NCI-H2107 treated with DMSO at 0.1 percent for 48 hours (cell line): Measurements from ENCODE around the gene GALNT10.

Experiments
- DNase-seq: peaks from one replicate; lab custom pipeline; 2025; ENCODE audit not compliant: unreplicated experiment; lab: John Stamatoyannopoulos, UW

The GALNT10 gene

DNA sequence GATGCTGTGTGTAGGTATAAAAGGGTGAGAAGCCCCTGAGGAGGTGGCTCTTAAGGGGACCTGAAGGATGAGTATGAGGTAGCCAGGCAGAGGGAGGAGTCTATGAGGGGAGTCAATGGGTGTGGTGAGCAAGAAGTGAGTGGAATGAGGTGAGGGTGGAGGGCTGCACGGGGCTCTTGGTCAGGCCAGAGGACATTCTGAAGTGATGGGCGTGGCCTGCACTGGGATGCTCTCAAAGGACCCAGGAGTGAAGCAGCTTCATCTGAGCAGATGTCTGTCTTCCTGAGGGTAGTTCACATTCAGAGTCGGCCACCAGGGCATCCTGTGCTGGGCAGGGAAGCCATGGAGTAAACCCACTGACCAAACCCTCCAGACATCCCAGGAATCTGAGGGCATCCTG is 210.1 kb downstream of the GALNT10 start:
- DNase-seq, result no peak

DNA sequence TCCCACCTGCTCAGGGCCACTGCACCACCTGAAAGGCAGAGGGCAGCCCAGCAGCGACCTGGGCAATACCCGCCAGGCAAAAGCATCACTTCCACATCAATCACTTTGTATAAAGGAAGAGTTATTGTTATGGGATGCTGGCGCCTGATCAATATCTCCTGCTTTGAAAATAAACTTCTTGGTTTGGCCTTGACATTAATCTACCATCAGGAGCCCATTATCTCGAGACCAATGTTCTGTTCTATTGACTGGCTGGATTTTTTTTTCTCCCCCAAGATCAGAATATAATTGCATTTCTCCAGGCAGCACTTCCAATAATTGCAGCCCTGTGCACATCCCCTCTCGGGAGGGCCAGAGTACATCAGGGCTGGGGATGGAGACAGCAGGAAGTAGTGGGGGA is 210.8 kb downstream of the GALNT10 start:
- DNase-seq, result no peak

DNA sequence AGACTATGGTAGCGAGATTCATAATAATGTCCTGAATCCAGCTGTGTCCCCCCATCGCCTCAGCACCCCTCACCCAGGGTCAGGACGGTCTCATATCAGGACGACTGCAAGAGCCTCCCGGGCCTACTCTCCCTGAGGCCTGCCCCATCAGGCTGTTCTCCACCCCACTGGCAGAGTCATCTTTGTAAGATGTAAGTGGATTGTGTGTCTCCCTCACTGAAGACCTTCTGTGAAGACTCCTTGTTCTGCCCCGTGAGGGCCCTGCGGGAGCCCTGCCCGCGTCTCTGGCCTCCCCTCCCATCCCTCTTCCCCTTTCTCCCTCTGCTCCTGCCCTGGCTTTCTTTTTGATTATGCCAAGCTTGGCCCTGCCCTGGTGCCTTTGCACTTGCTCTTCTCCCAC is 211.4 kb downstream of the GALNT10 start:
- no peak for DNase-seq

DNA sequence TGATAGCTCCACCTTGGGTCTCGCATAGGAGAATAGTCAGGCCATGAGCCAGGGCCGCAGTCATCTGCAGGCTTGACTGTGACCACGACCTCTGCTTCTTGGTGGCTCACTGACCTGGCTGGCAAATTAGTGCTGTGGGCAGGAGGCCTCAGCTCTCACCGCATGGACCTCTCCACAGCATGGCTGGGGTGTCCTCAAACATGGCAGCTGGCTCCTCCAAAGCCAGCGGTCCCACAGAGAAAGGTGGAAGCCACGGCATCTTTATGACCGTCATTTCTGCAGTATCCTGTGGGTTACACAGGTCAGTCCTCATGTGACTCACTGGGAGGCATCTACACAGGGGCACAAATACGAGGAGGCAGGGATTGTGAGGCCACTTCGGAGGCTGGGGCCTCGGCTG is 212.1 kb downstream of the GALNT10 start:
- no peak for DNase-seq

DNA sequence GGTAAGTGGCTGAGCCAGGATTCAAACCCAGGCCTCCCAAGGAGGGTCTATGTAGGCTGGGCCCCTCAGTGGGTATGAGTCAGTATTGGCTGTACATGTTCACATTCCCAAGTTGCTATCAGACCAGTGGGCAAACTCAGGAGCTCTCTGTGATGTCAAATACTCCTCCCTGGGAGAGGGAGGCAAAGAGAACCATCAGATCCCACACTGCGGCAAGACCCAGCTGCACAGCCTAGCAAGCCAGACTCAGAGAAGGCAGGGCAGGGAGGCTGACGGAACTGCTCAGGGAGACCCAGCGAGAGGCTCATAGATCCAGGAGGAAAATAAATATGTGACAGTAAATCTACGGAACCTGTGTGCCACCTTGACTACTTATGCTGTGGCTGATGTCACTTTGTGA is 212.7 kb downstream of the GALNT10 start:
- no peak for DNase-seq

DNA sequence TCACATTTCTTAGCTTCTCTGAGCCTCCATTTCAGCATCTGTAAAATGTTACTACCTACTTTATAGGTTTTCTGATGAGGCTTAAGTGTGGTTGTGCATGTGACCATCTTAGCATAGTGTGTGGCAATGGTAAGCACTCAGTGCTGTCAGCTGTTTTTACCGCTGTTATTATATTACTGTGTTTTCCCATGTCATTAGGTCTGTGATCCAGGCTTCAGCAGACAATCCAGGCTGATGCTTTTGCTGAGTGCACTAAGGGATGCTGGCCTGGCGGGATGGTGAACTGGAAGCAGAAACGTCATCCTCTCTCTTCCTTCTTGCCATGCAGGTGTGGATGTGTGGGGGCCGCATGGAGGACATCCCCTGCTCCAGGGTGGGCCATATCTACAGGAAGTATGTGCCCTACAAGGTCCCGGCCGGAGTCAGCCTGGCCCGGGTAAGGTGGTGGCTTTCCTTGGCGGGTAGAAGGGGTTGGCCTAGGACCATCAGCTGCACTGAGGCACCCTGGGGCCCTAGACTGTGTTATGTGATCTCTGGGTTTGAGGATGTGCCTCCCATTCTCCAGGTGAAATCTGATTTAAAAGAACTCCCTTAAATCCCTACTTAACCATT is 213.3 kb downstream of the GALNT10 start:
- DNase-seq, result no peak

DNA sequence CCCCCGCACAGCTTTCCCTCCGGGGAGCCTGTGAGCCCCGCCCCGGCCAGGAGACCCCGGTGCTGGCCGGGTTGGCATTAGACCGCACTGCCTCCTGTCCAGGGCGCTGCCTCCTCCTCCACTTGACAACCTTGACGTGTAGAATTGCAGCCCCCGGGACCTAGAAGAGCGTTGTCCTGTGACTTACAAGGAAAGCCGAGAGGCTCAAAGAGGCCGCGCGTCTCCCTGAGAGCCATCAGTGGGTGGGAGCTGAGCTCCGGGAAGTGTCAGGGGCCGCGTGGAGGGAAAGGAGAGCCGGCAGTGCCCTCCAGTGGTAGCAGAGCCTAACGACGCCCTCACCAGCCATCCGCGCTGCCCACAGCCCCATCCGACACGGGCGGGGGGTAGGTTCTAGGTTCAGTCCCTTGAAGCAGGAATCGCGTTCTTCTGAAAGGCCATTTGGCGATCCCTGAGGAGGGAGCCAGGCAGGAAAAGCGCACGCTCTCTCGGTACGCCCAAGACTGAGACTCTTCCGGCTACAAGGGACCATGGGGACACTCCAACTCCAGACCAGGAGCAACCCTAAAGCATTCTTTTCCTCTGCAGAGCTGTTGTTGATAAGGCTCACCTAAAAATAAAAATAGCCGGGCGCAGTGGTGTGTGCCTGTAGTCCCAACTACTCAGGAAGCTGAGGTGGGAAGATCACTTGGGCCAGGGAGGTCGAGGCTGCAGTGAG is 214.7 kb downstream of the GALNT10 start:
- DNase-seq, result no peak

DNA sequence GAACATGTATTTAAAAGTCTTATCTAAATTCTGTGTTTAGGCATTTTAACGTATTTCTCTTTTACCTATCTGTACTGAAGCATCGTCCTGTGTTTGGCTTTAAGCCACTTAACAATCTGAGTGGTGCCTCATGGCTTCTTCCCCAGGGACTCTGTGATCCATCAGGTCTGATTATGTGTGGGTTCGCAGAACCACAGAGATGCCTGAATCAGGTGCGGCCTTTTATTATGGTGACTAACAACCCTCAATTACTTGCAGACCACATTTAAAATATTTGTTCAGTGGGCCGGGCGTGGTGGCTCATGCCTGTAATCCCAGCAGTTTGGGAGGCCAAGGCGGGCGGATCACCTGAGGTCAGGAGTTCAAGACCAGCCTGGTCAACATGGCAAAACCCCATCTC is 215.7 kb downstream of the GALNT10 start:
- DNase-seq, result peak; percentile 18

DNA sequence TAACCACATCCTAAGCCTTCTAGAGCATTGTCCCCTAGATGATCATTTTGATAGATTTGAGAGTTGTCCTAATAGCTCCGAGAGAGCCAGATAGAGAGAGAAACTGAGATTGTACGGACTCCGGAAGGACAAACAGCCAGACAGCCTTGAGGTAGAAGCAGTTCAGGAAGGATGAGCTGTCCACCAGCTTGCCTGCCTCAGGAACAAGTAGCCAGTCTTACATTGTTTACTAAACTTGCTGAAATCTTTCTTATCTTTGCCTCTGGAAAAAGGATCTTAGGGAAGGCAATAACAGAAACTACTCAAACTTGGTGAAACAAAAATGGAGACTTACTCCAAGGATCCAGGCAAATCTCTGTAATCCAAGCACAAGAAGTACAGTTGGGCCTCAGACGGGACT is 216.3 kb downstream of the GALNT10 start:
- no peak for DNase-seq

DNA sequence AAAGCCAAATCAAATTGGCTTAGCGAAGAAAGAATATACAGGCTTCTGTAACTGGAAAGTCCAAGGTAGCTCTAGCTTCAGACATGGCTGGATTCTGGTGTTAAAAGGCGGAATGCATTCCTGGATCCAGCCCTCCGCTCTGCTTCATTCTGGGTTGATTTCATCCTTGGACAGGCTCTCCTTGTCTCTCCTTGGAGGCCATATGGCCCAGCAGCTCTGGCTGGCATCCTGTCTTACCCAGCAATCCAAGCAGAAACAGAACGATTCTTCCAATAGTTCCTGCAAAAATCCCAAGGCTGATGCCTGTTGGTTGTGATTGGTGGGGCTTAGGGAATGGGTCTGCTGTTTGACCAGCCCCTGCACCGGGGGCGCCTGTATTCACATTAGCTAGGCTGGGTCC is 218.3 kb downstream of the GALNT10 start:
- DNase-seq, result no peak

DNA sequence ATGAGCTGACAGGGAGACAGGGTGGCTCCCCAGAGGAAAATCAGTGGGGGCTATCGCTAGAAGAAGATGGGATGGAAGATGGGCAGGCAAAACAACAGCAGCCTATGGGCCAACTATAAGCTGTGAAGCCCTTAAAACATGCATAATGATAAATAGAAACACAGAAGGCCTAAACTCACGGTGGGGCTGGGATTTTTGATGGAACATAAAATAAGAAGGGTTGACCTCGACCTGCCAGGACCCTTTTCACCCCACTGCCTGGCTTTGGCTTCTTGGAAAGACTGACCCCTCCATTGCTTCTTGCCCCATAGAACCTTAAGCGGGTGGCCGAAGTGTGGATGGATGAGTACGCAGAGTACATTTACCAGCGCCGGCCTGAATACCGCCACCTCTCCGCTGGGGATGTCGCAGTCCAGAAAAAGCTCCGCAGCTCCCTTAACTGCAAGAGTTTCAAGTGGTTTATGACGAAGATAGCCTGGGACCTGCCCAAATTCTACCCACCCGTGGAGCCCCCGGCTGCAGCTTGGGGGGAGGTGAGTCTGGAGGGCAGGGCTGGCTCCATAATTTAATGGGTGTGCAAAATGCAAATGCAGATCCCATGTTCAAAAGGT is 218.8 kb downstream of the GALNT10 start:
- no peak for DNase-seq

DNA sequence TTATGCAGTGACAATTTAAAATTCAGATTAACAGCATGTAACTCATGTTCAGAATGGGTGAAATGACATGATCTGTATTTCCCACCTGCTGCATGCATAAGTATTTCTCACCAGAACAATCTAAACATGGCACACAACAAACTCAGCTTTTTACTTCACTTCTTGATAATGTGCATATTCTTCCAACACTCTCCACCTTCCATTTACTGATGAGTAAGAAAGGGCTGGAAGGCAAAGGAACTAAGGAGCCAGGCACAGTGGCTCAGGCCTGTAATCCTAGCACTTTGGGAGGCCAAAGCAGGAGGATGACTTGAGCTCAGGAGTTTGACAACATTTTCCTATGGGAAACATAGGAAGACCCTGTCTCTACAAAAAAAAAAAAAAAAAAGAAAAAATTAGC is 219.5 kb downstream of the GALNT10 start:
- no peak for DNase-seq

DNA sequence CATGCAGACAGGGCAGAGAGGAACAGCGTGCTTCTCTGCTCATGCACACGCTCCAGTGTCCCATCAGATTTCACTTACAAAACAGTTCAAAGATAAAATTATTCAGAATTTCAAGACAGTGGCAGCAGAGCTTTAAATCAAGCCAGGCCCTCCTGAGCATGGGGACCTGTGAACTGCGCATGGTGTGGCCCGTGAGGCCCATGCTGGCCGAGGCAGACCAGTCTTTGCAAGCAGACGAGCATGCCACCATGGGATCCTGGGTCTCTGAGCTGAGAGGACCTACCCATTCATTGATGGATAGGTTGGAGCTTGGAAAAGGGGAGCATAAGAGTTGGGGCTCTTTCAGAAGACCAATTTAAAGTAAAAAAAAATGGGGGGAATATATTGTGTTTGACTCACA is 220.3 kb downstream of the GALNT10 start:
- no peak for DNase-seq

DNA sequence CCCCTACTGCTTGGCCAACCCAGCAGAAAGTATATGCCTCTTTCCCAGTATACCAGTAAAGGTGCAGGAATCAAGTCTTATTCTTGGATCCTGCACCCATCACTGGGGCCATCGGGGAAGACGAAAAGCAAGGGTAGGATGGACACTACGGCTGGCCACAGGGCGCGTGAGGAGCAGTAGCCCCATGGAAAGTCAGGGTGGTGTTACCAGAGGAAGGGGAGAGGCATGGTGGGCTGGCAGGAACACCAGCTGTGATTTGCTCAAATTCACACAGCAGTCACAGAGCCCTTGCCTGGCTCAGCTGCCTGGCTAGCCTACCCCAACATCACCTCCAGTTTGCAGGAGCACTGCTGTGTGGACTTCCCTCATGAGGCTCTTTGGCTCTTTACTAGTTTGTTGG is 220.8 kb downstream of the GALNT10 start:
- DNase-seq, result no peak

DNA sequence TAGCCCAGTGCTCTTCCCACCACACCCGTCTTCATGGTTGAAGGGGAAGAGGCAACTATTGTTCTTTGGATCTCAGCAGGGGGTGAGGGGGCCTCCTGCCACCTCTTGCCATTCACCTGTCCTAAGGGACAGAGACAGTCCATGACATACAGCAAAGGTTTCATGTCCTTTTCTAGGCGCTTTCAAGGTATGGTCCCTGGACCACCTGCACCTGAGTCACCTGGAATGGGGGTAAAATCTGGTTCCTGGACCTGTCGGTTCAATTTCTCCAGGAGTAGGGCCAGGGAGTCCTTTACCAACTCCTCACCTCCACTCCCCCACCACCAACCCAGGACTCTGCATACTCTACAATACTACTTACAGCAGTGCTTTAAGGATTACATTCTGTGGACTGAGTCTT is 221.8 kb downstream of the GALNT10 start:
- DNase-seq, result no peak

DNA sequence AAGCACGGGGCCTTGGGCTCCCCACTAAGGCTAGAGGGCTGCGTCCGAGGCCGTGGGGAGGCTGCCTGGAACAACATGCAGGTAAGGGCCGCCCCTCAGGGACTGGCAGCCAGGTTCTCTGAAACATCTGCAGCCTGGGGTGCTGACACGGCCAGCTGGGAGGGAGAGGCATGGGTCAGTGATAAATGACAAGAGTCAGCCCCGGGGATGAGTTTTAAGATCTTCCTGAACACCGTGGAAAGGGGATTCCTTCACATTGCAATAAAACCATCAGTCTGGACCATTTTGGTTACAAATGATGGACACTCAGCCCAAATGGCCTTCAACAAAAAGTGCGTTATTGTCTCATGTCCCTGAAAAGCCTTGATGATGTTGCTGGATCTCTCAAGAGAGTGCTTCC is 222.4 kb downstream of the GALNT10 start:
- DNase-seq, result no peak

DNA sequence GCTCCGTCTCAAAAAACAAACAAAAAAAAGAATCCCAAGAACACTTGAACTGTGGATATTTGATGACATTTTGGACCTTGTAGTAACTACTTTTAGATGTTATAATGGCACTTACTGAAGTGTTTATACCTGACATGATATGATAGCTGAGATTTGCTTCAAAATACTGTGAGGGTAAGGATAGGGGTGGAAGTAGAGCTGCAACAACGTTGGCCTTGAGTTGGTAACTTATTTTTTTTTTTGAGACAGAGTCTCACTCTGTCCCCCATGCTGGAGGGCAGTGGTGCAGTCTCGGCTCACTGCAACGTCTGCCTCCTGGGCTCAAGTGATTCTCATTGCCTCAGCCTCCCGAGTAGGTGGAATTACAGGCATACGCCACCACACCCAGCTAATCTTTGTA is 224.6 kb downstream of the GALNT10 start:
- DNase-seq, result no peak

DNA sequence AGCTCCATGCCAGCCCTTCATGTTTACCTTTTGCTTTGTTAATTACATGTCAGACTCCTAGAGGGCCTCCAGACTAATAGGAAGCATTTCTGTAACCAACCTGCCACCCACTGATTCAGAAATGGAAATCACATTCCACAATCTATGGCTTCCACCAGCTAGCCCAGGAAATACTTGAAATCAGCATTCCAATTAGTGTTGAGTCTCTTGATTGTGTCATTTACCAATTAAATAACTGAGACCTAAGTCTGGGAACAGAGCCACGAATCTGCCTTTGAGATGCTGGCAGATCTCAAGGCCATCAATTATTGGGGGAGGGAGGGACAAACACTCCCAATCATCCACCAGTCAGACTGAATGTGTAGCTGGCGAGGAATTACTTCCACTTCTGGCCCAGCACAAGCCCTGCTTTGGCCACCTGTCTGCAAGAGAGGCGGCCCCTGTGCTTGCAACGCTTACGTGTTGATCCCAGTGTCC is 227.8 kb downstream of the GALNT10 start:
- no peak for DNase-seq

DNA sequence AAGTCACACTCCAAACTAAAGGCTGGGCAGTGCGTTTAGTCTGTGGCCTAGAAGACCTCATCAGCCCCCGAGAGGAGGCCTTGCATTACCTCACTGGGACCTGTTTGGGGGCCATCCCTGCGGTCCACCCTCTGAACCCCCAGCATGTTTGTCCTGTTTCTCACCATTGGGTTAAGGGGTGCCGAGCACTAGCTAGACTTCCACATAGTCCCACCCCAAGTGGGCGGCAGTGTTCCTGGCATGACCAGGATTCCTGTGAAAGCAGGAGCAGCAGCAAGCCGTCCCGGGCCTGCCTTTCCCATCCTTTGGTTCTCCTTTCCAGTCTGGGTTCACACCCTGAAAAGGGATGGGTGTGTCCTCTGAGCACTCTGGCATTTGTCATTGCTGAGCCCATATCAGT is 228.7 kb downstream of the GALNT10 start:
- no peak for DNase-seq

DNA sequence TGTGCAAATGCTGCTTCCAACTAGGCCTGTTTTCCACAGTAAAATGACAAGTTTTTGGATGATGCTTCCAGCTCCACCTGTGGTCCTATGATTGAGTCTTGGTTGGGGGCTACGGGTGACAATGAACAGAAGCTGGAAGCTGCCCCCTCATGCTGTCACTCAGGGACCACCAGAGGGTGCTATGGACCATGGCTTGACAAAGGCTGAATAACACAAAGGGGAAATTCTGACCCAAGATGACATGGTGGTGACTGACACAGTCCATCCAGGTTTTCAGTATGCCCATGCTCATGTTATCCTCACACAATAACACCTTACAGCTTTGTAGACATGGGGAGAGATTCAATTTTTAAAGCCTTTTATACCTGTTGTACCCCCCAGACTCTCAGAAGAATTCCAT is 231.3 kb downstream of the GALNT10 start:
- no peak for DNase-seq

DNA sequence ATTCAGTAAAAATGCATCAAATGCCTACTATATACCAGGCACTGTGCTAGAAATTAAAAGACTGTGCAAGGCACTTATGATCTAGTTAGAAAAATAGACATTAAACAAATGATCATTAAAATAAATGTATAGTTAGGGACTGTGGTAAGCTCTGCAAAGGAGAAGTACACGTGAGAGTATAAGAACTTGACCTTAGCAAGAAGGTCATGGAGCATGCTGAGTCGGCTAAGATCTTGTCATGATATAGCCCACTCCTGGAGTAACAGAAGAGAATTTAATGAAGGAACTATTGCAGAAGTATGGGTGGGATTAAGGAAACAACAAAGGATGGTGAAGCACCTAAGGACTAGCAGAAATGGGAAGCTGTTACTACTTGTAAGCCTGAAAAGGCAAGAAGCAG is 231.8 kb downstream of the GALNT10 start:
- DNase-seq, result no peak

DNA sequence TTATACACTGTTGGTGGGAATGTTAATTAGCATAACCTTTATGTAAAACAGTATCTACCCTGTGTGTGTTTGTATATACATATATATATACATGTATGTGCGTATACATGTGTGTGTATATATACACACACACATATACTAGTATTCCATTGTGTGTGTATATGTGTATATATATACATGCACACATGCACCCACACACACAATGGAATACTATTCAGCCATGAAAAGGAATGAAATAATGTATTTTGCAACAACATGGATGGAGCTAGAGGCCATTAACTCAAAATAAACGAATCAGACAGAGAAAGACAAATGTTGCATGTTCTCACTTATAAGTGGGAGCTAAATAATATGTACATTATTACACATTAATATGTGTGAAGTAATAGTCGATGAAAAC is 237.7 kb downstream of the GALNT10 start:
- no peak for DNase-seq

DNA sequence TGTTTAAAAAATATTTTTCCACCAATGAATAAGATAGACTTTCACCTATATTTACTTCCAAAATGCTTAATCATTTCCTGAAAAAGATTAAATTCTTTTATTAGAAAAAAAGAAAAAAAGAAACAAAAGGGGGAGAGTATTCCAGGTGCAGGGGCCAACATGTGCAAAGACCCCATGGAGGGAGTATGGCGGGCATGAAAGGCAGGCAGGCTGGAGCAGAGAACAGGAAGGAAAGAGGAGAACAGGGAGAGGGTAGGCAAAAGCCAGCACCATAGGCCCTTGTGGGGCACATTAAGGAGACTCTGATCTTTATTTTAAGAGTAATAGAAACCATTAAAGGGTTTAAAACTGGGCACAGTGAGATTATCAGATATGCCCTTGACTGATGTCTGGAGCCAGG is 238.8 kb downstream of the GALNT10 start:
- no peak for DNase-seq
